Amygdala (tissue), 56 donors: ENCODE data around the gene VPS33B.

Experiments
- DNase-seq, 56 donors: peaks; one replicate each; lab custom pipeline; 2025; lab: John Stamatoyannopoulos, UW

Gene VPS33B

DNA sequence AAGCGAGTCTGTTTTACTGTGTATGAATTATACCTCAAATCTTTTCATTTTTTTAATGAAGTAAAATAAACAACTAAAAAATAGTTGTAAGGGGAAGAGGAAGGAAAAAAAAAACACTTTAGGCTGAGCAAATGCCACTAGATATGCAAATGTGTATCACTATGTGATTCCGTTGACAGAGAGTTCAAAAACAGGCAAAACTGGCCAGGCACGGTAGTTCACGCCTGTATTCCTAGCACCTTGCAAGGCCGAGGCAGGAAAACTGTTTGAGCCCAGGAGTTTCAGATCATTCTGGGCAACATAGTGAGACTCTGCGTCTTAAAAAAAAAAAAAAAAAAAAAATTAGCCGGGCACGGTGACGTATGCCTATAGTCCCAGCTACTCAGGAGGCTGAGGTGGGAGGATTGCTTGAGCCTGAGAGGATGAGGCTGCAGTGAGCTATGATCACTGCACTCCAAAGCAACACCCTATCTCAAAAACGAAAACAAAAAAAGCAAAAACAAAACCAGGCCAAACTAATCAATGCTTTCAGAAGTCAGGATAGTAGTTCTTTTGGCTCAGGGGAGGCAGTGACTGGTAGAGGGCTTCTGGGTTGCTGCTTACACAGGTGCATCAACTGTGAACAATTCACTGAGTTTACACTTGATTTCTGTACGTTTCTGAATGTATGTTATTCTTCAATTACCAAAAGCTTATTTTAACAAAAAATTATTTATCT is 35.4 kb downstream of the VPS33B start:
- DNase-seq = no peak

GRCh38 chr15:90982135-90982534 is 40.3 kb downstream of the VPS33B start:
- no peak for DNase-seq

DNA sequence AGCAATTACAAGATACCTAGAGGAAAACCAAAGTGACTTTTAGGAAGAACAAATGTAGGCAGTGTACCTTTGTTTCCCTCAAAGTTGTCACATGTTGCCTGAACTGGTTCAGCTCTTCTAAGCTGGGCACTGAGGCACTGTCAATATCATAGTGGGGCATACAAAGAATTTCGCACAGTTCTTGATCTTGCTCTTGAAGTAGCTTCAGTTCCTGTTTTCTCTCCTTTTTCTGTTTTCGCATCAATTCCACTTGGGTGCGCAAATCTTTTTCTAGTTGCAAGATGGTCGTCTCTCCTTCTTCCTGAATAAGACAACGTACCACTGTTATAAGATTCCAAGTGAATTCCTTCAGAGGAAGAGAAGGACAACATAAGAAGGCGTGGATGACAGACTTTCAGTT is 40.7 kb downstream of the VPS33B start:
- DNase-seq = no peak

GRCh38 chr15:90979582-90979981 is 42.8 kb downstream of the VPS33B start:
- no peak for DNase-seq

- DNase-seq = no peak
These were observed 48.2 kb downstream of the VPS33B start for GRCh38 chr15:90974216-90974615.

DNA sequence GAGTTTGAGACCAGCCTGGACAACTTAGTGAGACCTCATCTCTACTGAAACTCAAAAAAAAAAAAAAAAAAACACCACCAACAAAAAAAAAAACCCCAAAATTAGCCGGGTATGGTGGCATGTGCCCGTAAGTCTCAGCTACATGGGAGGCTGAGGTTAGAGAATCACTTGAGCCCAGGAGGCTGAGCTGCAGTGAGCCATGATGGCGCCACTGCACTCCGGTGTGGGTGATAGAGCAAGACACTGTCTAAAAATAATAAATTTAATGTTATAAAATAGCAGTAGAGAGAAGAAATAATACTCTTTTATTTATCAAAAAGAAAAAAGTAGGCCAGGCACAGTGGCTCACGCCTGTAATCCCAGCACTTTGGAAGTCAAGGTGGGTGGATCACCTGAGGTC is 50.3 kb downstream of the VPS33B start:
- DNase-seq = no peak

DNA sequence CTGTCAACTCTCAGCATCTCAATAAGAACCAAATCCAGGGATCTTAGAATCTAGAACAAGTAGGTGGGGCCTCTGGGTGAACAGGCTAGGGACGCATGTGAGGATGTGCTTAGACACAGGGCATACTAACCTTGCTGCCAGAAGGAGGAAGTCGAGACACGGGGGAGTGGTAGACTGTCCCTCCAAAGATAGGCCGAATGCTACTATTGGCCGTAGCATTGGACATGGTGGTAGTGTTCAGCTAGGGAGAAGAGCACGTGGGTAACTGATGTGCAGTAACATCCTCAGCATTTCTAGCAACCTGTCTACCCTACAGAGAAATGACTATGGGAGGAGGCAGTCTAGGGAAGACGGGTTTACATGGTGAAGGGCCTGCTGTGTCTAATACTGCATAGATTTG is 52.1 kb downstream of the VPS33B start:
- no peak for DNase-seq

DNA sequence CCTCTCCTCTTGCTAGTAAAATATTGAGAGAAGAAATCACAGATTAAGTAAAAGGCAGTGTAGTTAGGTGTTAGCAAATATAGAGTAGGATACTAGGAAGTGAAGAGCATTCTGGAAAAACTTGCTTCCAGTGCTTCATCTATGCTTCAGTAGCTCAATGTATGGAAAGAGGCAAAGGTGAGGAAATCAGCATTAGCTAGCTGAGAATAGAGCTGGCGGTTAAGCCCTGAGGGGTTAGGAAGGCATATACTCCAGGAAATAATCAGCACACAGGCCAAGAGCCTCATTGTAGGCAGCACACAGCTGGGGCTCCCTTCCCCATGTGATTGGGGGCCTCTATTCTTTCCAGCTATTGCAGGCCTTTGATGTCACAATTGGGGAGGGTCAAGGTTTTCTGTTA is 54.0 kb downstream of the VPS33B start:
- DNase-seq = no peak

GRCh38 chr15:90967206-90967605 is 55.2 kb downstream of the VPS33B start:
- DNase-seq = no peak

GRCh38 chr15:90966262-90966661 is 56.1 kb downstream of the VPS33B start:
- no peak for DNase-seq

- no peak for DNase-seq
These were observed 60.4 kb downstream of the VPS33B start for GRCh38 chr15:90962021-90962420.

GRCh38 chr15:90960298-90961091 is 61.9 kb downstream of the VPS33B start:
- peak in 8 of 56 donors; percentile 15 to 51 (median 36) for DNase-seq

- peak in 43 of 56 donors; percentile 10 to 85 (median 51) for DNase-seq
These were observed 62.5 kb downstream of the VPS33B start for GRCh38 chr15:90959894-90960293.

DNA sequence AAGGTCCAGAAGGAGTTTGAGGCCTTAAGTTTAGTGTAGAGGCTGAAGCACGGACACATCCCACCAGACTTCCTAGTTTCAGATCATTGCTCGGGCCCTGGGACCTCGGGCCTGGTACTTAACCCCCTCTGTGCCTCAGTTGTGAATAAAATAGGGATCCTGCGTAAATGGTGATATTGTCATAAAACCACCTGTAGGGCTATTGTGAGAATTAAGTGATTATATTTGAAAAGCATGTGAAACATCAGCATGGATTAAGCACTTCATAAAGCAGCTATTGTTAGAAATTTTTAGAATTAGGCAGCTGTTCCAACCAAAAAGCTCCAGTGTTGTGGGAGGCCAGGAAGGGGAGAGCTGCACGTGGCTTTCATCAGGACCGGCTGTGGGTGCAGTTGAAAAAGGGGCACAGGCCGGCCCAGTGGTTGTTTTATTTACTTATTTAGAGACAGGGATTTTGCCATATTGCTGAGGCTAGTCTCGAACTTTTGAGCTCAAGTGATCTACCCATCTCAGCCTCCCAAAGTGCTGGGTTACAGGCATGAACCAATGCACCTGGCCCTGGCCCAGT is 63.3 kb downstream of the VPS33B start:
- no peak for DNase-seq

DNA sequence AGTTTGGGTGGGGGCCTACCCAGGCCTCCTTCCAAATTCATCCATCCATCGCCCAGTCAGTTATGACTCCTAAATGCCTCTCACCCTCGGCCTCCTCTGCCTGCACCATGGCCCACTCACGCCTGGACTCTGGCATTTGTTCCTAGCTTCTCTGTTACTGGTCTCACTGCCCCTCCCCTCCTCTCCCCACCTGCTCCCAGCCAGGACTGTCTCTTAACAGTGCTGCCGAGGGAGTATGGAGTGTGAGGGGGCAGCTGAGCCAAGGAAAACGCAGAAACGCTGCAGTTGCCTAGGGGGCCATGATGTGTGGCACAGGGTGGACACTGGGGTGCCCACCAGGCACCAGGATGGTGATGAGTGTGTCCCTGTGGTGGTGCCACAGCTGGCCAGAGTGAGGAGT is 64.6 kb downstream of the VPS33B start:
- no peak for DNase-seq

DNA sequence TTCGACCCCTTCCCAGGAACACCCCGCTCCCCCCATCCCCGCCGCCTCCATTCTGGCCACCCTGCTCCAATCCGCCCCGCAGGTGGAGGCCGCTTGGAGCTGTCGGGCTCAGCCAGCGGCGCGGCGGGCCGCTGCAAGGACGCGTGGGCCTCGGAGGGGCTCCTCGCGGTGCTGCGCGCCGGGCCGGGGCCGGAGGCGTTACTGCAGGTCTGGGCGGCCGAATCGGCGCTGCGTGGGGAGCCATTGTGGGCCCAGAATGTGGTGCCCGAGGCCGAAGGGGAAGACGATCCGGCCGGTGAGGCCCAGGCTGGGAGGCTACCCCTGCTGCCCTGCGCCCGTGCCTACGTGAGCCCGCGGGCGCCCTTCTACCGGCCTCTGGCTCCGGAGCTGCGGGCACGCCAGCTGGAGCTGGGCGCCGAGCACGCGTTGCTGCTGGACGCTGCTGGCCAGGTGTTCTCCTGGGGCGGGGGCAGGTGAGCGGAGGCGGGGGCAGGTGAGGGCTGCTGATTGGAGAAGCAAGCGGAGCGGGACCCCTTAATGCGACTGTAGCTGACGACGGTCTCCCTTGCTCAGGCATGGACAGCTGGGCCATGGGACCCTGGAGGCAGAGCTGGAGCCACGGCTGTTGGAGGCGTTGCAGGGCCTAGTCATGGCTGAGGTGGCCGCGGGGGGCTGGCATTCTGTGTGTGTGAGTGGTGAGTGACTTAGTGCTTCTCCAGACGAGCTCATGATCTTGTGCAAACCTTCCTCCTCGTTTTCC is 65.2 kb downstream of the VPS33B start:
- DNase-seq = peak in 13 of 56 donors; percentile 14 to 59 (median 45)

DNA sequence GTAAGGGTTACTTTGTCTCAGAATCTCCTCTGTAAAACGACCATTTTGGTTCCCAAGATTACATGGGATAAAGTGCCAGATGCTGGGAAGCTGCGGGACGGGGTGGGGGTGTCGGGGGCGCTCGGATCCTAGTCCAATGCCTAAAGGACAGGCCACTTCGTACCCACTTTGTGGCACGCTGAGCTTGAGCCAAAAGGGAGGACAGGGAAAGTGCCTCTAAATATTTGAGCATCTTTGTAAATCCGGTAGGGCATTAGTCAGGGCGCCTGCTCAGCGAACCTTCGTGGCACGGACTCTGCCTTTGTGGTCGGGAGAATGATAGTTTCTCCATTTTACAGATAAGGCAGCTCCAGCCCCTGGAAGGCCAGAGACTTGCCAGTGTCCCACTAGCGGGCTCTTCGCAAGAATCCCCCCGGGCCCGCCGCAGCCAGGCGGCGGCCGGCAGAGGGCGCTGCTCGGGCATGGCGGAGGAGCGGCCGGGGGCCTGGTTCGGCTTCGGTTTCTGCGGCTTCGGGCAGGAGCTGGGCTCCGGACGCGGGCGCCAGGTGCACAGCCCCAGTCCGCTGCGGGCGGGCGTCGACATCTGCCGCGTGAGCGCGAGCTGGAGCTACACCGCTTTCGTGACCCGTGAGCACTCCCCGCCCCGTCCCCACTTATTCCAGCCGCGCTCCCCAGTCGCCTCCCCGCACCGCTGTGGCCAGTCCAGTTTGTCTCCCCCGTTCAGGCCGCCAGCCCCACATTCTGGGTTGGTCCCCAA is 65.9 kb downstream of the VPS33B start:
- peak in 49 of 56 donors; percentile 8 to 78 (median 50) for DNase-seq

DNA sequence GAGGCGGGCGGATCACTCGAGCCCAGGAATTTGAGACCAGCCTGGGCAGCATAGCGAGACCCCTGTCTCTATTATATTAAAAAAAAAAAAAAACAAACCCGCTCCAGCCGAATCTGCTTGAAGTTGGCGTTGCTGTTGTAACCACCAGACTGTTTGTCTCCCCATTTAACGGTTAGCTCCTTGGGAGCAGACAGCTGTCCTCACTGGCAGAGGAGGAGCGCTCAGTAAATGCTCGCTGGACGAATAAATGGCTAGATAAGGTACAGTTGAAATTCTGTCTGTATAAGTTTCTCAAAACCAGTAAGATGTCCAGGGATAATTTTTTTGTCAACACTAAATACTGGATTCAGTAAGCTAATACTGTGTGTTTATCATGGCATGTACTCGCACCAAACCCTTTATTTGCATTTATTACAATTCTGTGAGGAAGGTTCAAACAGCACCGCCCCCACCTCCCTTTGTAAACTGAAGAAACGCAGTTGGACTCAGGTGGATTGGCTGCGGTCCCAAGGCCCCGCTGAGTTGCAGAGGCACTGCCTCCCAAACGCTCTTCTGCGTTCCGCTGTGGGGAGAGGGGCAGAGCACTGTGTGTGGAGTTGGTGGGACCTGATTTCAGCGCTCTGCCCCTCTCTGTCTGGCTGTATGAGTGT is 66.6 kb downstream of the VPS33B start:
- no peak for DNase-seq
